Sigmoid colon (tissue), 4 donors: ENCODE data around the gene ARSB.

Source experiments
- CTCF ChIP-seq, 4 experiments: fragments of 450-650 bp in 3 of 4; fragments of 200-600 bp in 1 of 4; IDR thresholded peaks; one replicate each; pipeline ENCODE4 v1.5.1; 2016 to 2019; ENCODE audit warnings: antibody characterized with exemption in 4 of 4, mild to moderate bottlenecking in 3 of 4, moderate library complexity in 2 of 4
- POLR2A ChIP-seq, 2 donors: fragments of 450-650 bp; IDR thresholded peaks; one replicate each; pipeline ENCODE4 v1.6.1; 2016; ENCODE audit warnings: antibody characterized with exemption in 2 of 2, mild to moderate bottlenecking in 2 of 2, moderate library complexity in 2 of 2
- POLR2AphosphoS5 ChIP-seq, 4 donors: sonication (generic); formaldehyde crosslinking; IDR thresholded peaks; one replicate each; pipeline ENCODE4 v1.6.1; 2017; ENCODE audit warnings: antibody characterized with exemption in 4 of 4

- no peak for TF ChIP-seq CTCF (IDR thresholded peaks at IDR 0.05)
- no peak for TF ChIP-seq POLR2A (IDR thresholded peaks at IDR 0.05)
- TF ChIP-seq POLR2AphosphoS5 (IDR thresholded peaks at IDR 0.05) = no peak
These were observed 234.8 kb downstream of the ARSB start for GRCh38 chr5:78750281-78750680.
